Erythroblast (primary cell): ENCODE data around the gene DACH1.

ENCODE experiments used
- GATA1 ChIP-seq: IDR thresholded peaks from 2 replicates; pipeline ENCODE4 v1.6.1; 2011; ENCODE audit warnings: low read depth, mild to moderate bottlenecking, control low read depth, low read length, moderate library complexity
- POLR2A ChIP-seq: IDR thresholded peaks from 2 replicates; pipeline ENCODE4 v1.6.1; 2011; ENCODE audit warnings: mild to moderate bottlenecking, low read length

- TF ChIP-seq POLR2A (no peak), GATA1 (no peak)
Measured at GRCh38 chr13:71860547-71861138, 6.4 kb downstream of the DACH1 start.
